ENCODE results near the gene ADAMTS20. TPM values are rescaled to one million over a fixed set of nuclear protein-coding genes. Genes with fewer than 3 reads are reported as not detected.

Gene ADAMTS20
- polyA plus RNA-seq, 1 experiment: not detected

DNA sequence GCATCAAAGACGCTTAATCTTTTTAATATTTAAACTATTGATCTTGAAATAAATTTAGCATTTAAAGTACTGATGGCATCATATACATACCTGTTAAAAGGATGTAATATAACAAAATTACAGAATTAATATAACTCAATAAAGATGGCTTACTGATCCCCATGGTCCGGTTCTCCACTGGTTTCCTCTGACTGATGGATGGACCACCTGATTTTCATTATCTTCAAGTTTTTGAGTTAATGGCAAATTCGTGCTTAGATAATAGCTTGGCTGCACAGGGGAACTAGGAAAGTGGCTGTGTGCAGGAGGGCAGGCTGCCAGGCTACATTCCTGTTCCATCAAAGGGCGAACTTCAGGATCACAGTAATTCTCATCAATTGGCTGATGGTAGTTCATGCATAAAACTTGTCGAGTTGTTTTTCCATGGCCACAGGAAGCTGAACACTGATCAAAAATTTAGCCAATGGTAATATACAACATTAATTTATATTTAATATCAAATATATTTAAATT lies 123.9 kb downstream of the ADAMTS20 start:
- H3K4me3 ChIP-seq (ENCODE audit: low read depth, low read length): no peak overlapping the region
- POLR2A ChIA-PET: no interaction called here
- DNase-seq (ENCODE audit: low read depth): no peak
- H3K27me3 ChIP-seq (ENCODE audit: control insufficient read depth, insufficient read depth, low read length): no peaks in the 10 kb centered on the region
- TF ChIP-seq, protein P1, sequence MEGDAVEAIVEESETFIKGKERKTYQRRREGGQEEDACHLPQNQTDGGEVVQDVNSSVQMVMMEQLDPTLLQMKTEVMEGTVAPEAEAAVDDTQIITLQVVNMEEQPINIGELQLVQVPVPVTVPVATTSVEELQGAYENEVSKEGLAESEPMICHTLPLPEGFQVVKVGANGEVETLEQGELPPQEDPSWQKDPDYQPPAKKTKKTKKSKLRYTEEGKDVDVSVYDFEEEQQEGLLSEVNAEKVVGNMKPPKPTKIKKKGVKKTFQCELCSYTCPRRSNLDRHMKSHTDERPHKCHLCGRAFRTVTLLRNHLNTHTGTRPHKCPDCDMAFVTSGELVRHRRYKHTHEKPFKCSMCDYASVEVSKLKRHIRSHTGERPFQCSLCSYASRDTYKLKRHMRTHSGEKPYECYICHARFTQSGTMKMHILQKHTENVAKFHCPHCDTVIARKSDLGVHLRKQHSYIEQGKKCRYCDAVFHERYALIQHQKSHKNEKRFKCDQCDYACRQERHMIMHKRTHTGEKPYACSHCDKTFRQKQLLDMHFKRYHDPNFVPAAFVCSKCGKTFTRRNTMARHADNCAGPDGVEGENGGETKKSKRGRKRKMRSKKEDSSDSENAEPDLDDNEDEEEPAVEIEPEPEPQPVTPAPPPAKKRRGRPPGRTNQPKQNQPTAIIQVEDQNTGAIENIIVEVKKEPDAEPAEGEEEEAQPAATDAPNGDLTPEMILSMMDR (IDR thresholded peaks at IDR 0.05; ENCODE audit: insufficient read depth, low read depth, low read length): no peak
- no peaks in the 10 kb centered on the region for H3K36me3 ChIP-seq (ENCODE audit: control insufficient read depth, insufficient read depth, low read length)
- CTCF ChIA-PET: interaction anchor here (0.6 to 0.8 kb wide), 2 partner anchors 17 to 331 kb away, joined by 4 read pairs; no protein-coding TSS in a partner anchor

DNA sequence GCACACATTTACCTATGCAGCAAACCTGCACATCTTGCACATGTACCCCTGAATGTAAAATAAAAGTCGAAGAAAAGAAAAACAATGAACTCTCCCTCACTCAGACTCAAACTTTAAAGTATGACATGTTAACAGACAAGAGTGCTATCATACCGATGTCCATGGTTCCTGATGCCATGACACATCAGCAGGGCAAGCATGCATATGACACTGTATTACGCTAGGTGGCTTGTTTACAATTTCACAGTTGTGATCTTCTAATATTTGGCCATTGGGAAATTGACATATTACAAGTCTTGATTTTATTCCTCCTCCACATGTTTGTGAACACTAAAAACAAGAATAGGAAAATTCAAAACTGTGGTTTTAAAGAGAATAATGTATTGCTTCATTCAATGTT lies 126.6 kb downstream of the ADAMTS20 start:
- Histone ChIP-seq H3K4me3 (ENCODE audit: low read depth, low read length) (no peak overlapping the region), H3K27me3 (ENCODE audit: control insufficient read depth, insufficient read depth, low read length) (no peaks in the 10 kb centered on the region), H3K36me3 (ENCODE audit: control insufficient read depth, insufficient read depth, low read length) (no peaks in the 10 kb centered on the region)
- TF ChIP-seq, protein P1 (IDR thresholded peaks at IDR 0.05; ENCODE audit: insufficient read depth, low read depth, low read length): no peak
- ChIA-PET POLR2A (no interaction called here), CTCF (no interaction called here)
- no peak for DNase-seq (ENCODE audit: low read depth)

DNA sequence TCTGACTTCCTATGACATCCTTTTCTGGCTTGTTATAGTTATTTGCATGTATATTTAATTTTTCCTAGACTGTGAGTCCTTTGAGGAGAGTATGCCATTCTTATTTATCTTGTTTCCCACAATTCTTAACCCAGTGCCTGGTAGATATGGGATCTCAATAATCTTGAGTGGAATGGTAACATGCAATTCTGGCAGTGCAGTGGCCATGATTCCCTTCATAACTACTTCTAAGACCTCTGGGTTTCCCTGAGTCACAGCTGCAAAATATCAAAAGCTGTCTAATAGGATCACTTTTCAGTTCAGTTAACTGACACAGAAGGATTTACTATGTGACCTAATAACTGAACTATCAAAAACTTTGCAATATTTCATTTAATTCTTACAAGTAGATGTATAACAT lies 135.0 kb downstream of the ADAMTS20 start:
- H3K27me3 ChIP-seq (ENCODE audit: control insufficient read depth, insufficient read depth, low read length): no peaks in the 10 kb centered on the region
- no peak overlapping the region for H3K4me3 ChIP-seq (ENCODE audit: low read depth, low read length)
- TF ChIP-seq, protein P1 (IDR thresholded peaks at IDR 0.05; ENCODE audit: insufficient read depth, low read depth, low read length): no peak
- CTCF ChIA-PET: interaction anchor here (1.0 kb wide), 1 partner anchor 21 kb away, joined by 4 read pairs; no protein-coding TSS in a partner anchor
- no peaks in the 10 kb centered on the region for H3K36me3 ChIP-seq (ENCODE audit: control insufficient read depth, insufficient read depth, low read length)
- POLR2A ChIA-PET: no interaction called here
- DNase-seq (ENCODE audit: low read depth): no peak

DNA sequence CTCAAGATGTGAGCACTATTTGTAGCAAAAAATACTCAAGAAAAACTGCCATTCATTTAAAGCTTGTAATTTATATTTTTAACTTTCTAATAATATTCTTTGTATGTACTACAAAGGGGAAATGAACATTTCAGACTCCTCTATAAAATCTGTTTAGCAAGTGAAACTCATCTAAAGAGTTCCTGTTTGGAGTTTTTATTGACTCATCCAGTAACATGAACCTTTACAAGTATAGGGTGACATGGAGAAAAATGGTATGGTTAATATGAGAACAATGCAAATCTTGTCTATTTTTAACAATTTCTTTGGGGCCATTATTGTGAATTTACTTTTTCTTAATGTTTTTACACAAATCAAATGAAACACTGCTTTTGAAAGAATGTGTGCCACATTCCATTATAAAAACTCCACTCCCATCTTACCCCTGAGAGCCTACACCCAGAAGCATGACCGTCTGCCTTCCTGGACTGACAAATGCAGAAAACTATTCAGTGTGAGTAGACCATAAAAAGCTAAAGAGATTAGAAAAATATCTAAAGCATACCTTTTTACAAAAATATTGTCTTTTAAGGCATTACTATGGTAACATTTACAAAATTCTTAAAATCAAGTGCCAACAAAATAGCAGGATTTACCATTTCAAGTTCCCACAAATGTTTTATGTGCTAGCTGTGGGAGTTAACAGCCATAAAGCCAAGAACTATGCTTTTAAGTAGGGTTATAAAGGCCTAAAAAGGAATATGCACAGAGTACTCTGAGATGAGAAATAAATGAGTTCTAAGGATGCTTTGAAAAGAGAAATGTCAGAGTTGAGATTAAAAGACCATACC lies 144.0 kb downstream of the ADAMTS20 start:
- peak; percentile 62 for DNase-seq (ENCODE audit: low read depth)
- ChIA-PET POLR2A (no interaction called here), CTCF (no interaction called here)
- H3K36me3 ChIP-seq (ENCODE audit: control insufficient read depth, insufficient read depth, low read length): no peaks in the 10 kb centered on the region
- H3K4me3 ChIP-seq (ENCODE audit: low read depth, low read length): no peak overlapping the region
- H3K27me3 ChIP-seq (ENCODE audit: control insufficient read depth, insufficient read depth, low read length): no peaks in the 10 kb centered on the region
- TF ChIP-seq, protein P1 (IDR thresholded peaks at IDR 0.05; ENCODE audit: insufficient read depth, low read depth, low read length): no peak

DNA sequence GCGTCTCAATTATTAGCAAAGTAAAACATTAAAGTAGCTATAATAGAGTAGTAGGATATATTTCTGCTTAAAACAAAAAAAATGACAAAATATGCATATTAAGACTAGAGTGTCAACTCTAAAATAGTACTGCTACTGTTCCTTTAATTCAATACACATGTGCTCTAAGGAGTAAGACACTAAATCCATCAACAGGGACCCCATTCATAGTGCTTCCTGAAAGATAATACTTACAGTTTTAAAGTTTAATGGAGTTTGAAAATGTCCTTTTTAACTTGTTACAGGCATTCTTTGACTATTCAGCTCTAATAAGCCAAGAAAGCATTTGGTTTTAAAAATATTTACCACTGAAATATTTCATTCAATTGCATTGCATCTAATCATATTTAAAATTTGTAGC lies 145.2 kb downstream of the ADAMTS20 start:
- TF ChIP-seq, protein P1 (IDR thresholded peaks at IDR 0.05; ENCODE audit: insufficient read depth, low read depth, low read length): no peak
- no peaks in the 10 kb centered on the region for H3K36me3 ChIP-seq (ENCODE audit: control insufficient read depth, insufficient read depth, low read length)
- H3K4me3 ChIP-seq (ENCODE audit: low read depth, low read length): no peak overlapping the region
- no peak for DNase-seq (ENCODE audit: low read depth)
- H3K27me3 ChIP-seq (ENCODE audit: control insufficient read depth, insufficient read depth, low read length): no peaks in the 10 kb centered on the region
- CTCF ChIA-PET: interaction anchor here (0.6 kb wide), 1 partner anchor 362 kb away, joined by 4 read pairs; no protein-coding TSS in a partner anchor
- POLR2A ChIA-PET: no interaction called here

All from BJ (cell line).